Cardiac muscle cell (in vitro differentiated cells and primary cell): ENCODE measurements around the gene LTN1. TPM values are rescaled to one million over a fixed set of nuclear protein-coding genes. Genes with fewer than 3 reads are reported as not detected.
A peak's percentile ranks its signal among the peaks of the same experiment; 100 is the strongest.

Source experiments
- DNase-seq, 2 donors: peaks; one replicate each; pipeline versions ENCODE4 v3.0.0 to v3.0.0-alpha.2; 2010 to 2017; ENCODE audit warnings: low read depth in 1 of 2, low spot score in 1 of 2
- H3K27ac ChIP-seq: fragments of 200-600 bp; sonication (generic); 2 replicates; pipeline ENCODE4 v1.5.1; 2016
- H3K27me3 ChIP-seq: fragments of 200-600 bp; sonication (generic); 2 replicates; pipeline ENCODE4 v1.6.0; 2016; ENCODE audit warnings: control low read depth
- H3K36me3 ChIP-seq: fragments of 200-600 bp; sonication (generic); 2 replicates; pipeline ENCODE4 v1.5.1; 2016; ENCODE audit warnings: control low read depth
- H3K4me1 ChIP-seq: fragments of 200-600 bp; sonication (generic); 2 replicates; pipeline ENCODE4 v1.8.1; 2017; ENCODE audit warnings: low read depth, mild to moderate bottlenecking, mixed run types
- H3K4me3 ChIP-seq: fragments of 200-600 bp; sonication (generic); 2 replicates; pipeline ENCODE4 v1.5.1; 2016; ENCODE audit warnings: mild to moderate bottlenecking
- H3K9me3 ChIP-seq: fragments of 200-600 bp; sonication (generic); 2 replicates; pipeline ENCODE4 v1.5.1; 2017; ENCODE audit warnings: low read depth, mild to moderate bottlenecking, control low read depth
- polyA plus RNA-seq: library from polyadenylated mRNA; unstranded; fragments of >200 nt; fragmentation: Nextera tagmentation; extraction: Ambion mirVana; gene quantifications from 2 replicates; pipeline ENCODE4 v1.2.1, GENCODE V29; 2016
- total RNA-seq: library from RNA; depleted of rRNA; stranded (reverse); fragments of >200 nt; gene quantifications from 2 replicates; pipeline ENCODE4 v1.2.3, GENCODE V29; 2016
- TF ChIP-seq, protein P1 (sequence below): IDR thresholded peaks from 2 replicates; pipeline ENCODE4 v1.5.1; 2012; ENCODE audit warnings: low read depth, mild to moderate bottlenecking, low read length

Gene LTN1
- total and polyA plus RNA-seq, 2 experiments from 2014 or later, result 10.7 to 16.9 TPM

DNA sequence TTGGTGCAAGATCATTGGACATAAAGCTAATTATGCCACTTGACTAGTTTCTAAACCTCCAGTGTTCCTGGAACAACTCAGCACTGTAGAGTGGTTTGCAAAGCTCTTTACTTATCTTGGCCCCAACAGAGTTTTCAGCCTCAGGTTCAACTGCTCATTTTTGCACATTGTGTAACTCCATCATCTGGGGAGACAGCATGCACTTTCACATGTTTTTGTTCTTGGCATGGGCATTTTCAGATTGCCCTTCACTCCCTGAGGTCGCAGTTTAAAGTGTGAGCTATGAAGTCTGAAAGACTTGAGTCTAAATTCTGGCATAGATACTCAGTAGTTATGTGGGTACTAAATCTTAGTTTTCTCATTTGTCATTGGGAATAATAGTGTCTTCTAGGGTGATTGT is 36.8 kb upstream of the LTN1 start:
- Histone ChIP-seq H3K27ac (no peak overlapping the region), H3K4me1 (no peaks in the 10 kb centered on the region), H3K36me3 (peaks cover 19% of the 10 kb centered on the region), H3K4me3 (no peak overlapping the region), H3K9me3 (no peaks in the 10 kb centered on the region), H3K27me3 (no peaks in the 10 kb centered on the region)
- TF ChIP-seq, protein P1, sequence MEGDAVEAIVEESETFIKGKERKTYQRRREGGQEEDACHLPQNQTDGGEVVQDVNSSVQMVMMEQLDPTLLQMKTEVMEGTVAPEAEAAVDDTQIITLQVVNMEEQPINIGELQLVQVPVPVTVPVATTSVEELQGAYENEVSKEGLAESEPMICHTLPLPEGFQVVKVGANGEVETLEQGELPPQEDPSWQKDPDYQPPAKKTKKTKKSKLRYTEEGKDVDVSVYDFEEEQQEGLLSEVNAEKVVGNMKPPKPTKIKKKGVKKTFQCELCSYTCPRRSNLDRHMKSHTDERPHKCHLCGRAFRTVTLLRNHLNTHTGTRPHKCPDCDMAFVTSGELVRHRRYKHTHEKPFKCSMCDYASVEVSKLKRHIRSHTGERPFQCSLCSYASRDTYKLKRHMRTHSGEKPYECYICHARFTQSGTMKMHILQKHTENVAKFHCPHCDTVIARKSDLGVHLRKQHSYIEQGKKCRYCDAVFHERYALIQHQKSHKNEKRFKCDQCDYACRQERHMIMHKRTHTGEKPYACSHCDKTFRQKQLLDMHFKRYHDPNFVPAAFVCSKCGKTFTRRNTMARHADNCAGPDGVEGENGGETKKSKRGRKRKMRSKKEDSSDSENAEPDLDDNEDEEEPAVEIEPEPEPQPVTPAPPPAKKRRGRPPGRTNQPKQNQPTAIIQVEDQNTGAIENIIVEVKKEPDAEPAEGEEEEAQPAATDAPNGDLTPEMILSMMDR, result no peak
- DNase-seq, result no peak

DNA sequence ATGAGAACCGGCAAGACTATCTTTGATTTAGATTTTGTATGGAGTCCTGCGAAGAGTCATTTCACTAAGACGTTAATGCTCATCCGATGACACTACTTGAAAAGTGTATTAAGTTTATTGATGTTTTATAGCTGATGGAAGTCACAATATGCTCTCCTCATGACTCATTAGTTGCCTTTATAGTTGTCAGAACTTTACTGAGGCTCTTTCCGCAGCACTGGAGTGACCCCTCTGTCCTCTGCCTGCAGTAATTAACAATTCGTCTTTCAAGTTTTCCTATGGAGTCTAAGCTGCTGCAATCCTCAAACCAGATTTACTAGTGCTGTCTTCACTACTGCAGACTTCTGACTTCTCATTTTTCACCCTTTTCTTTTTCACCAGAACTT is 32.6 kb upstream of the LTN1 start:
- H3K4me3 ChIP-seq, result peak overlapping the region; percentile 81
- H3K4me1 ChIP-seq, result no peaks in the 10 kb centered on the region
- TF ChIP-seq, protein P1, result no peak
- H3K27ac ChIP-seq, result peak overlapping the region; percentile 100
- H3K36me3 ChIP-seq, result peaks cover 3% of the 10 kb centered on the region
- no peaks in the 10 kb centered on the region for H3K9me3 ChIP-seq
- H3K27me3 ChIP-seq, result no peaks in the 10 kb centered on the region
- DNase-seq, result peak; percentile 5 to 15

DNA sequence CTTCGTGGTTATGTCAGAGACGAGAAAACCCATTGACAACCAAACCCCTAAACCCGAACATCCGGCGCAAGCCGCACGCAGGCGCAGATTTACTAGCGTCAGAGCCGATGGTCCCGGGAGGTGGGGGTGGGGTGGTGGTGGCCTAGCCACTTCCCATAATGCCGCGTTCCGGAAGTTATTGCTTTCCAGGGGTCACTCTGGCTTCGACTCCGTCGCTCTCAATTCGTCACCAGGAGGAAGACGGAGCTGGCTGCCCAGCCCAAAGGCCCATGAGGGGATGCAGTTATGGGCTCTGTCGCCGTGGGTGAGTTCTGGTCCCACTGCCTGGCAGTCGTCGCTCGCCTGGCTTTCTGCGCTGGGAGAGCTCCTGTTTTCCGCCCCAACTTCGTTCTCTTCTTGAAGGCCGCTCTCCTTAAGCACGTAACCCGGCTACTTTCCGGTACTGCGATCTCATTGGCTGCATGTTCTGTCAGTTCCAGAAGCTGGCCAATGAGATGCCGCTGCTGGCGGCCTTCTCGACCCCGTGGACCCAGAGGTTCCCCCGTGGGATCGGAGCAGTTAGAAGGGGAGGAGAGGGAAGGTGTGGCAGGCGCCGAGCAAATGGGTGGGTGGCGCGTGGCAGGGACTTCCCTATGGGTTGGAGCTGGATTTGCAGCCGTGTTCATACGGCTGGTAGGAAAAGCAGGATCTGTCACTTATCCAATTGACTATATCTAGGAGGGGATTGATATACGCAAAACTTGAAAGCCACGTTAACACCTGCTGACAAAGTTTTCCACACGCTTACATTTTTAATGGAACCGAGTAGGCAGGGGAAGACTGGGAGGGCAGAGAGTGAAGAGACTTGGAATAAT is 32.0 kb upstream of the LTN1 start, which contains the start of gene USP16:
Gene USP16, plus strand, starts transcription at position 195 of the 854 bp plus-strand sequence. CDS start 3,246 bp downstream, outside the sequence.
- DNase-seq, result peak; percentile 96 to 100
- TF ChIP-seq, protein P1, result no peak
- Histone ChIP-seq H3K9me3 (no peaks in the 10 kb centered on the region), H3K4me3 (peak within 1 kb of the TSS; percentile 81), H3K27me3 (no peaks in the 10 kb centered on the region), H3K4me1 (no peaks in the 10 kb centered on the region), H3K27ac (peak within 1 kb of the TSS; percentile 100), H3K36me3 (no peaks in the 10 kb centered on the region)

DNA sequence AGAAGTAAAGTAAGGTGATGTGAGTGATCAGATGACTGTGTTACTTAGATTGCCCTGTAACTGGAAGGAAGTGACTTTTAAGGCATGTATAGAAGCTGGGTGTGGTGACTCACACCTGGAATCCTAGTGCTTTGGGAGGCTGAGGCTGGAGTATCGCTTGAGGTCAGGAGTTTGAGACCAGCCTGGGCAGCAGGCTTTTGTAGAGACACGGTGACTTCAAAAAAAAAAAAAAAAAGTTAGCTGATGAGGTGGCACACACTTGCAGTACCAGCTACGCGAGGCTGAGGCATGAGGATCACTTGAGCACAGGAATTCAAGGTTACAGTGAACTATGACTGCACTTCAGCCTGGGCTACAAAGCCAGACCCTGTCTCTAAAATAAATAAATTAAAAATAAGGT is 29.5 kb upstream of the LTN1 start:
- H3K27ac ChIP-seq, result no peak overlapping the region
- H3K36me3 ChIP-seq, result no peaks in the 10 kb centered on the region
- DNase-seq, result no peak
- H3K9me3 ChIP-seq, result no peaks in the 10 kb centered on the region
- no peaks in the 10 kb centered on the region for H3K4me1 ChIP-seq
- no peak overlapping the region for H3K4me3 ChIP-seq
- H3K27me3 ChIP-seq, result no peaks in the 10 kb centered on the region
- TF ChIP-seq, protein P1, result no peak

DNA sequence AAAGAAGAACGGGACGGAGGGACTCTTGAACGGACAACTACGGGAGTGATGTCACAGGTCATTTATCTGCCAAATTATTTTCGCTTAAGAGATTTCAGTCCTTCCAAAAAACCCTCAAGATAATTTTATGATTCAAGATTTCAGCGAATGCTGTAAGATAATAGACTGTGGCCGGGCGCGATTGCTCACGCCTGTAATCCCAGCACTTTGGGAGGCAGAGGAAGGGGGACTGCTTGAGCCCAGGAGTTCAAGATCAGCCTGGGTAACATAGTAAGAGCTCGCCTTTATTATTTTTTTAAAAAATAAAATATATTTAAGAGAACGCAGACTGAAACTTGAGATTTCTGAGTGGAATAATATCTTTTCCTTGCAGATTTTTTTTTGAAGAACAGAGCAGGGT is 25.9 kb upstream of the LTN1 start:
- no peak overlapping the region for H3K27ac ChIP-seq
- no peaks in the 10 kb centered on the region for H3K4me1 ChIP-seq
- TF ChIP-seq, protein P1, result no peak
- peak overlapping the region; percentile 60 for H3K4me3 ChIP-seq
- H3K9me3 ChIP-seq, result no peaks in the 10 kb centered on the region
- H3K27me3 ChIP-seq, result no peaks in the 10 kb centered on the region
- DNase-seq, result peak in 1 of 2 donors; percentile 49
- no peaks in the 10 kb centered on the region for H3K36me3 ChIP-seq
